ENCODE measurements around the gene CCDC97. TPM values are rescaled to one million over a fixed set of nuclear protein-coding genes. Genes with fewer than 3 reads are reported as not detected.

Gene CCDC97
- total and polyA plus RNA-seq, 4 donors = 7.0 to 24.3 (median 14.8) TPM

- Histone ChIP-seq H3K27me3 (ENCODE audit: control insufficient read depth in 1 of 2, insufficient read depth in 2 of 2, low read length in 1 of 2) (no peaks in the 10 kb centered on the region), H3K27ac (ENCODE audit: low read depth in 1 of 2, low read length in 2 of 2) (no peak overlapping the region), H3K4me3 (ENCODE audit: low read length in 2 of 2) (peak overlapping the region in 1 of 2 donors; percentile 67), H3K4me1 (ENCODE audit: control insufficient read depth in 1 of 2, insufficient read depth in 2 of 2, low read length in 2 of 2) (no peaks in the 10 kb centered on the region), H3K9me3 (ENCODE audit: control insufficient read depth, low read length) (no peaks in the 10 kb centered on the region), H3K36me3 (ENCODE audit: control insufficient read depth in 1 of 2, insufficient read depth in 2 of 2, low read length in 1 of 2) (peaks cover 2% of the 10 kb centered on the region in 2 donors)
- intact Hi-C loops (cut with DNase I) = loop anchor here in 1 of 2 donors (5.0 kb wide), 1 partner anchor 41 kb away; the partner anchor contains the start of gene TGFB1
- ATAC-seq (ENCODE audit: low FRiP score) (no peak), DNase-seq (peak; percentile 6 to 53)
- 33 to 40% methylated on average over 5 of the region's 5 CpGs for WGBS, 2 donors
These were observed 1.1 kb downstream of the CCDC97 start for GRCh38 chr19:41311072-41311471.

GRCh38 chr19:41311613-41312012, 1.6 kb downstream of the CCDC97 start:
- ATAC-seq (ENCODE audit: low FRiP score) (no peak), DNase-seq (peak; percentile 22 to 32)
- Histone ChIP-seq H3K36me3 (ENCODE audit: control insufficient read depth in 1 of 2, insufficient read depth in 2 of 2, low read length in 1 of 2) (peaks cover 2 to 3% of the 10 kb centered on the region in 2 donors), H3K27ac (ENCODE audit: low read depth in 1 of 2, low read length in 2 of 2) (no peak overlapping the region), H3K4me3 (ENCODE audit: low read length in 2 of 2) (no peak overlapping the region), H3K4me1 (ENCODE audit: control insufficient read depth in 1 of 2, insufficient read depth in 2 of 2, low read length in 2 of 2) (no peaks in the 10 kb centered on the region), H3K9me3 (ENCODE audit: control insufficient read depth, low read length) (no peaks in the 10 kb centered on the region), H3K27me3 (ENCODE audit: control insufficient read depth in 1 of 2, insufficient read depth in 2 of 2, low read length in 1 of 2) (no peaks in the 10 kb centered on the region)
- WGBS, 2 donors = 74 to 75% methylated on average over 8 of the region's 8 CpGs
- intact Hi-C loops (cut with DNase I) = loop anchor here in 1 of 2 donors (5.0 kb wide), 1 partner anchor 41 kb away; the partner anchor contains the start of gene TGFB1

GRCh38 chr19:41316306-41316920, 6.4 kb downstream of the CCDC97 start:
- Histone ChIP-seq H3K27ac (ENCODE audit: low read depth in 1 of 2, low read length in 2 of 2) (no peak overlapping the region), H3K9me3 (ENCODE audit: control insufficient read depth, low read length) (no peaks in the 10 kb centered on the region), H3K36me3 (ENCODE audit: control insufficient read depth in 1 of 2, insufficient read depth in 2 of 2, low read length in 1 of 2) (peaks cover 0 to 11% of the 10 kb centered on the region in 2 donors), H3K27me3 (ENCODE audit: control insufficient read depth in 1 of 2, insufficient read depth in 2 of 2, low read length in 1 of 2) (no peaks in the 10 kb centered on the region), H3K4me1 (ENCODE audit: control insufficient read depth in 1 of 2, insufficient read depth in 2 of 2, low read length in 2 of 2) (no peaks in the 10 kb centered on the region), H3K4me3 (ENCODE audit: low read length in 2 of 2) (no peak overlapping the region)
- WGBS, 2 donors = 94 to 95% methylated on average over 24 of the region's 24 CpGs
- intact Hi-C loops (cut with DNase I) = no loop called here
- ATAC-seq (ENCODE audit: low FRiP score) = no peak
- peak; percentile 13 to 61 for DNase-seq

GRCh38 chr19:41318696-41319499, 8.9 kb downstream of the CCDC97 start:
- no peaks in the 10 kb centered on the region for H3K27me3 ChIP-seq (ENCODE audit: control insufficient read depth in 1 of 2, insufficient read depth in 2 of 2, low read length in 1 of 2)
- H3K4me3 ChIP-seq (ENCODE audit: low read length in 2 of 2) = no peak overlapping the region
- H3K27ac ChIP-seq (ENCODE audit: low read depth in 1 of 2, low read length in 2 of 2) = no peak overlapping the region
- 77 to 79% methylated on average over 19 of the region's 19 CpGs for WGBS, 2 donors
- intact Hi-C loops (cut with DNase I) = no loop called here
- peaks cover 0 to 11% of the 10 kb centered on the region in 2 donors for H3K36me3 ChIP-seq (ENCODE audit: control insufficient read depth in 1 of 2, insufficient read depth in 2 of 2, low read length in 1 of 2)
- no peak for ATAC-seq (ENCODE audit: low FRiP score)
- H3K4me1 ChIP-seq (ENCODE audit: control insufficient read depth in 1 of 2, insufficient read depth in 2 of 2, low read length in 2 of 2) = no peaks in the 10 kb centered on the region
- no peaks in the 10 kb centered on the region for H3K9me3 ChIP-seq (ENCODE audit: control insufficient read depth, low read length)
- no peak for DNase-seq

GRCh38 chr19:41319500-41320184, 9.7 kb downstream of the CCDC97 start:
- H3K27me3 ChIP-seq (ENCODE audit: control insufficient read depth in 1 of 2, insufficient read depth in 2 of 2, low read length in 1 of 2) = no peaks in the 10 kb centered on the region
- peaks cover 0 to 11% of the 10 kb centered on the region in 2 donors for H3K36me3 ChIP-seq (ENCODE audit: control insufficient read depth in 1 of 2, insufficient read depth in 2 of 2, low read length in 1 of 2)
- 72 to 77% methylated on average over 20 of the region's 20 CpGs for WGBS, 2 donors
- H3K9me3 ChIP-seq (ENCODE audit: control insufficient read depth, low read length) = no peaks in the 10 kb centered on the region
- no peak overlapping the region for H3K4me3 ChIP-seq (ENCODE audit: low read length in 2 of 2)
- H3K27ac ChIP-seq (ENCODE audit: low read depth in 1 of 2, low read length in 2 of 2) = no peak overlapping the region
- ATAC-seq (ENCODE audit: low FRiP score) (no peak), DNase-seq (no peak)
- no peaks in the 10 kb centered on the region for H3K4me1 ChIP-seq (ENCODE audit: control insufficient read depth in 1 of 2, insufficient read depth in 2 of 2, low read length in 2 of 2)
- intact Hi-C loops (cut with DNase I) = loop anchor here (2.0 to 5.0 kb wide), 2 partner anchors 38 to 113 kb away; no protein-coding TSS in a partner anchor

GRCh38 chr19:41320185-41320518, 10.2 kb downstream of the CCDC97 start:
- H3K36me3 ChIP-seq (ENCODE audit: control insufficient read depth in 1 of 2, insufficient read depth in 2 of 2, low read length in 1 of 2) = peaks cover 0 to 11% of the 10 kb centered on the region in 2 donors
- no peaks in the 10 kb centered on the region for H3K4me1 ChIP-seq (ENCODE audit: control insufficient read depth in 1 of 2, insufficient read depth in 2 of 2, low read length in 2 of 2)
- 77 to 84% methylated on average over 11 of the region's 11 CpGs for WGBS, 2 donors
- H3K27me3 ChIP-seq (ENCODE audit: control insufficient read depth in 1 of 2, insufficient read depth in 2 of 2, low read length in 1 of 2) = no peaks in the 10 kb centered on the region
- ATAC-seq (ENCODE audit: low FRiP score) = no peak
- no peak overlapping the region for H3K27ac ChIP-seq (ENCODE audit: low read depth in 1 of 2, low read length in 2 of 2)
- intact Hi-C loops (cut with DNase I) = loop anchor here (2.0 to 5.0 kb wide), 2 partner anchors 37 to 113 kb away; no protein-coding TSS in a partner anchor
- H3K9me3 ChIP-seq (ENCODE audit: control insufficient read depth, low read length) = no peaks in the 10 kb centered on the region
- no peak for DNase-seq
- H3K4me3 ChIP-seq (ENCODE audit: low read length in 2 of 2) = no peak overlapping the region

- intact Hi-C loops (cut with DNase I) = loop anchor here (2.0 to 5.0 kb wide), 2 partner anchors 37 to 112 kb away; no protein-coding TSS in a partner anchor
- DNase-seq = no peak
- Histone ChIP-seq H3K27ac (ENCODE audit: low read depth in 1 of 2, low read length in 2 of 2) (no peak overlapping the region), H3K36me3 (ENCODE audit: control insufficient read depth in 1 of 2, insufficient read depth in 2 of 2, low read length in 1 of 2) (peaks cover 0 to 11% of the 10 kb centered on the region in 2 donors), H3K27me3 (ENCODE audit: control insufficient read depth in 1 of 2, insufficient read depth in 2 of 2, low read length in 1 of 2) (no peaks in the 10 kb centered on the region), H3K9me3 (ENCODE audit: control insufficient read depth, low read length) (no peaks in the 10 kb centered on the region), H3K4me3 (ENCODE audit: low read length in 2 of 2) (no peak overlapping the region), H3K4me1 (ENCODE audit: control insufficient read depth in 1 of 2, insufficient read depth in 2 of 2, low read length in 2 of 2) (no peaks in the 10 kb centered on the region)
- 75 to 79% methylated on average over 4 of the region's 4 CpGs for WGBS, 2 donors
- no peak for ATAC-seq (ENCODE audit: low FRiP score)
These were observed 10.6 kb downstream of the CCDC97 start for GRCh38 chr19:41320568-41320967.

GRCh38 chr19:41321204-41321599, 11.2 kb downstream of the CCDC97 start:
- intact Hi-C loops (cut with DNase I) = loop anchor here (2.0 to 5.0 kb wide), 2 partner anchors 36 to 112 kb away; no protein-coding TSS in a partner anchor
- peaks cover 0 to 11% of the 10 kb centered on the region in 2 donors for H3K36me3 ChIP-seq (ENCODE audit: control insufficient read depth in 1 of 2, insufficient read depth in 2 of 2, low read length in 1 of 2)
- H3K27me3 ChIP-seq (ENCODE audit: control insufficient read depth in 1 of 2, insufficient read depth in 2 of 2, low read length in 1 of 2) = no peaks in the 10 kb centered on the region
- no peaks in the 10 kb centered on the region for H3K4me1 ChIP-seq (ENCODE audit: control insufficient read depth in 1 of 2, insufficient read depth in 2 of 2, low read length in 2 of 2)
- ATAC-seq (ENCODE audit: low FRiP score) = no peak
- H3K4me3 ChIP-seq (ENCODE audit: low read length in 2 of 2) = no peak overlapping the region
- H3K9me3 ChIP-seq (ENCODE audit: control insufficient read depth, low read length) = no peaks in the 10 kb centered on the region
- no peak overlapping the region for H3K27ac ChIP-seq (ENCODE audit: low read depth in 1 of 2, low read length in 2 of 2)
- DNase-seq = no peak
- WGBS, 2 donors = 66 to 80% methylated on average over 7 of the region's 7 CpGs

Measured in aorta (tissue), 5 donors.